GM18511 (cell line): ENCODE data around the gene ZBTB34.

Experiments used
- ATAC-seq: cut with Tn5 transposase; IDR thresholded peaks from one replicate; pipeline ENCODE4 v1.9.1; 2021; ENCODE audit warnings: mild to moderate bottlenecking, moderate library complexity; ENCODE audit not compliant: unreplicated experiment

ZBTB34 gene

DNA sequence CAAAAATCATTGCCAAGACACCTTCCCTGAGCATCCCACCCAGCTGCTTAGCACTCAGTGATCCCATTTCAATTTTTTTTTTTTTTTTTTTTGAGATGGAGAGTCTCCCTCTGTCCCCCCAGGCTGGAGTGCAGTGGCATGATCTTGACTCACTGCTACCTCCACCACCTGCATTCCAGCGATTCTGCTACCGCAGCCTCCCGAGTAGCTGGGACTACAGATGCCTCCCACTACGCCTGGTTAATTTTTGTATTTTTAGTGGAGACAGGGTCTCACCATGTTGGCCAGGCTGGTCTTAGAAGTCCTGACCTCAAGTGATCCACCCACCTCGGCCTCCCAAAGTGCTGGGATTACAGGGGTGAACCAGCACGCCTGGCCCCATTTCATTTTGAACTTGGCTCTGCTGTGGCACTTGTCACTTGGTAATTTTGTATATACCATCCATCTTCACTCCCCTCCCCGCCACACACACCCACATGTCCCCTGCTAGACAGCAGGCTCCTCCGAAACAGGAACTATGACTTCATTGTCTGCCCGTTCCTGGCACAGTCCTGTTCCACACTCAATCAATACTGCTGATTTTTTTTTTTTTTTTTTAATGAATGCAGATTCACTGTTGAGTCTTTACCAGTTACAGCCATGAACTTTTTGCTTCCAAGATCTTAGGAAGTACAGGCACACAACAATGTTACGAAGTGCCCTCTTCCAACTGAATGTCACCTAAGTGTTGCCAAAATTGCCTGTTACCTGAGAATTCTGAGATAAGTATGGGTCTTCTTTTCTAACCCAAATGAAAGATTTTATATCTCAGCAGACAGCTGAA lies 17.3 kb upstream of the ZBTB34 start:
- peak; percentile 58 for ATAC-seq

DNA sequence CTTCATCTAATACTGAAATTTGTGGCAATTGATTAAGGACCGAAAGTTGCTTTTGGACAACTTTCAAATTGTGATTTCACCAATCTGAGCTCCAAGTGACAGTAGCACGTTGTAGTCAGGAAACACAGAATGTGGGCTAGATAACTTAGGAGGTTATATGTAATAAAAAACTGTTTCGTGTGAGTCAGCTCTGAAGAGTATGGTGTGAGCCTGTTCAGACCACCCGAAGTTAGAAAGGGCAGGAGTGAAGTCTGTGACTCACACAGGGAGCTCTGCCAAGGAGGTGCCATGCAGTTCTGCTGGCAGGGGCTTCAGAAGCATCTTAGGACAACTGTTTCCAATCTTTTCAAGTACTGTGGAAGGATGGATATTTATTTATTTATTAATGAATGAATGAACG lies 16.4 kb upstream of the ZBTB34 start:
- ATAC-seq = no peak

DNA sequence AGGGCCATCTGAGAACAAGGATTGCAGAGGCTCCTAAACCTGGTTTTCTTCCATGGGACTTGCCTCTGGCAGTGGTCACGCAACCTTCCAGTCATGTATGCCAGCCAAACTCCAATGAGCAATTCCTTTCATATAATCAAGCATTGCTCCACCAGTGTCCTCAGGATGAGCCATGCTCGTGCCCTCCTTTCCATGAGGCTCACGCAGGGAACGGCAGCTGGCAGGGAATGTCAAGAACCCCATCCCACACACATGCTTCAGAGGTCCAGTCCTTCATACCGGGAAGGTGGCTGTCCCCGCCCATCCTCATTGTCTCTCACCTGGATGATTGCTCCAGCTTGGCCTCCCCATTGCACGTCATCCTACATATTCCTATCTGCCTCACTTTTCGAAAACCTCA lies 13.4 kb upstream of the ZBTB34 start:
- no peak for ATAC-seq

DNA sequence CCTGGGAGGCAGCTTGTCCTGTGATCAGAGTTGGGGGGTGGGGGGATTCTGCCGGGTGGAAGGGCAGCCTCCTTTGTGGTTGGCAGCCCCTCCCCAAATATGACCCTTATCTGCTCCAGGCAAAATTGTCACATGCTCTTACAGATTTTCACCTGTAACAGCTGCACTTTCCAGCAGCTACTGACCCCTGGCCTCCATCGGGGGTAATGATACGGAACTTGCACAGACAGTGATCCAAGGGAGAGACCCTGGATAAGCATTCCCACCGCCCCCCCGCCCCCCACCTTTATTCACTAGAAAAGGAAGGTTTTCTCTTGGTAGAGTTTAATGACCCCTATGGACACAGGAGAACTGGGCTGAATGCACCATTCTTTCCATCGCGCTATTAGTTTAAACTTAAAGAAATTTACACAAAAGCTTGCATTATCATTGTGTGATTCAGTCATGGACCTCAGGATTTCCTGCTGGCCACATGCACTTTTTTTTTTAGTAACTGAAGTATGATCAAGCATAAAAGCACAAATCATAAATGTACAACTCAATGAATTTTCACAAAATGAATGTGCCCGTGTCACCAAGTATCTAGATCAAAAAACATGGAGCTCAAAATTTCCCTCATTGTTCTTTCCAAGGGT lies 10.7 kb upstream of the ZBTB34 start:
- ATAC-seq = no peak

DNA sequence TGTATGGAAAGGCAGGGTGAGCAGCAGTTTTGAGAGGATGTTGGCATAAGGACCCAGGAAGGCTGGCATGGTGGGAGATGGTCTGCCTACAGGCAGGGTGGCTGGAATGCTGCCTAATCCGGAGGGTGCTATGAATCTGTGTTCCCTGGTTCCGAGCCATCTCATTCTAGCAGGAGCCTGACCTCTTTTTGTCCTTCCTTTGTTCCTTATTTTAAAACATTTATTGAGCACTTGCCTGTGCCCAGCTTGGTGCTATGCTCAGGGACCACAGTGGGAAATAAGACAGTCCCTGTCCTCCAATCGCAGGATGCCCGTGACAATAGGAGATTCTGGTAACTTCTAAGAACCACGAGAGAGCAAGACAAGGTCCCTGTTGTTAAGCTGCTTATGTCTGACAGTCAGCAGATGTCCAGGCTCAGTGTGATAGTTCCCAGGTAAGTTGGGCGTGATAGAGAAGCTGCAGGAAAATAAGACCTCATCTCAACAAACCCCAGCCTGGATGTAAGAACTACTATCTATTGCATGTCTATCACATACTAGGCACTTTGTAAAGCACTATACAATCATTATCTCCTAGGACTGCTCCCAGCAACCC lies 9.1 kb upstream of the ZBTB34 start:
- ATAC-seq = no peak

DNA sequence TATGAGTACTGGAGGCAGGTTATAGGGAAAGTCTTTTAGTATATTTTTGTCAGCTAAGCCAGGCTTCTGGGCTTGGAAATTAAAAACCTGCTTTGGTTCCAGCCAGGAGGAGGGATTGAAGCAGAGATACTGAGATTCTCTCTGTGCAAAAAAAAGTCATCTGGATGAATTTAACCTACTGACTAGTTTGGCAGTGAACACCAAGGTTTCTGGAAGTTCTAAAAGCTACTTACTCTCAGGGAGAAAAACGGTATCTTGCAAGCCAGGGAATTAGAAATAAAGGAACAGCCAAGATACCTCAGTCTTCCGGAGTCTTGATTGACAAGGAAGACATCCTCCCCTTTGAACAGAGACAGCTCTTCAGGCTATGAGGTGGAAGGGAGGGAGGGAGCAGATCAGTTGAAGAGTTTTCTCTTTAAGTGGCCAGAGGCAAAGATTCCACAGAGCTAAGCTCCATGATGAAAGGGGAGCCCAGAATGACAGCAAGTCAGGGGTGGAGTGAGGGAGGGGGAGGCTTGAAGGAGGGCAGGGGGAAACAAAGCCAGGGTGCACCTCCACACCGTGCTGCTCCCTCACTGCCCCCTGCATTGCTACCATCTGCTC lies 8.3 kb upstream of the ZBTB34 start:
- no peak for ATAC-seq

DNA sequence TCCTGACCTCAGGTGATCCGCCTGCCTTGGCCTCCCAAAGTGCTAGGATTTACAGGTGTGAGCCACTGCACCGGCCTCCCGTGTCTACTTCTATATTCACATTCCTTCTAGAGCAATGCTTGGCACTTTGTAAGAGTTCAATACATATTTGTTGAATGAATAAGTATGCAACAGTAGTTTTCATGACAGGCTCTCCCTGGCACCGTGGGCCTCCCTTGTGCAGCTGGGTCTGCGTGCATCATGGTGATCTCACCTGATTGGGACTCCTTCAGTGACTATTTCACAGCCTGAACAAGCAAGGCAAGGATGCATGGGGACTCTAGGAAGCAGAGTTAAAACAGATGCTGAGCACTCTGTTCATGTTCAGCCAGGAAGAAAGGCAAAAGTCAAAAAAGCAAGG lies 6.8 kb upstream of the ZBTB34 start:
- no peak for ATAC-seq

DNA sequence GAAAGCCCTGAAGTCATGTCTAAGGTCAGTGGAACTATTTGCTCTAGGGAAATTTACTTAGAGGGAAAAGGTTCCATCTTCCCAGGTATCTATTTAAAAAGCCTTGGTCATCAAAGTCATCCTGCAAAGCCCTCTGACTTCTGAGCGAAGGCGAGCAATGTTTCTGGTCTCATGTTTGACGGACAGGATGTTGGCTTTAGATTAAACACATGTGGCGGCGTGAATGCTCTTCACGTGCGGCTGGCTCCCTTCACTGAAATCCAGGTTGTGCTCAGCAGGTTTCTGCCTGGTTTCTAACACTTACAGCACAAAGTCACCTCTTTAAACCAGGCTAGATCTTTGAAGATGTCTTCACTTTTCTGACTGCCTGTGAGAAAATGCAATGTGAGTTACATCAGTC lies 5.7 kb upstream of the ZBTB34 start:
- no peak for ATAC-seq

DNA sequence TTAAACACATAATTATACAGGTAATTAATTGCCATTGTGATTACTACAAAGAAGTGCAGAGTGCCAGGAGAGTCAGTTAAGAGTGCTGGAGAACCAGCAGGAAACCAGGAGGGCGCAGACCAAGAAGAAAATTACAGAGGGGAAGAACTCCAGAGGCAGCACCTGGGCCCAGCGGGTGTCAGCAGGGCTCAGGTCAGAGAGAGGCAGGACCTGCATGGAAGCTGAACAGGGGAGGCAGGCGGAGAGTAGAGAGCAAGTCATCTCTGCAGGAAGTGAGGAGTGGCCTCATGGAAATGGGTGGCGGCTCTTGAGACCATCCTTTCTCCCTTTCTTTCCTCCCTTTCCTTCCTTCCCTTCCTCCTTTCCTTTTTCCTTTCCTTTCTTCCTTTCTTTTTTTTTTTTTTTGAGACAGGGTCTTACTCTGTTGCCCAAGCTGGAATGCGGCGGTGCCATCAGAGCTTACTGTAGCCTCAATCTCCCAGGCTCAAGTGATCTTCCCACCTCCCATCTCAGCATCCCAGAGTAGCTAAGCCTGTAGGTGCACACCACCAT lies 4.0 kb upstream of the ZBTB34 start:
- ATAC-seq = no peak

DNA sequence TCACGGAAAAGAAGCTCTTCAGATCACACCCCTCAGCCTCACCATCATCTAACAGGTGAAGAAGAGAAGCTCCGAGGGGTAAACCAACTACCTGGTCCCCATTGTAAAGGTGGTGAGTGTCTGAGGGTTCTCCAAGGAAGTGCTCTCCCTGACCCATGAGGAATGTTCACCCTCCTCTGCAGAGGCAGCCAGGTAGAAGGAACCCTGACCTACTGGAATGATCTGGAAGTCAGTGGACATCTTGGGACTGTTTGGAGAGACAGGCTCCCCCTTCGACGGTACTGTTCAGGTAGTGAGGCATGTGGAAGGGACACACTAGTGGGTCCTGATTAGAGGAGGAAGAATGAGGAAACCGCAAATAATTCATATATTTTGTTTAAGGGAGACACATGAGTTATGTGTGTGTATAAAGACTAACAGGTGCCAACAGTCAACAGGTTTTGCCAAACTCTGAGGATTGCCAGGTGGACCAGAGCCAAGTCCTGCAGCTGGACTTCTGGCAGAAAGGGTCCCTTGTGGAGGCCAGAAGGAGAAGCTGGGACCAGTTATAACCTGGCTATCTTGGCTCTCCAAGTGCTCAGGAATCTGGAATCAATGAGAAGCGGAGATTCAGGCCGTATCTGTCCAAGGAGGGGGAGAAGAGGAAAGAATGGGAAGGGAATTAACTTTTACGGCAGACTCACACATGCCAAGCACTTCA lies 3.0 kb upstream of the ZBTB34 start:
- ATAC-seq = no peak

DNA sequence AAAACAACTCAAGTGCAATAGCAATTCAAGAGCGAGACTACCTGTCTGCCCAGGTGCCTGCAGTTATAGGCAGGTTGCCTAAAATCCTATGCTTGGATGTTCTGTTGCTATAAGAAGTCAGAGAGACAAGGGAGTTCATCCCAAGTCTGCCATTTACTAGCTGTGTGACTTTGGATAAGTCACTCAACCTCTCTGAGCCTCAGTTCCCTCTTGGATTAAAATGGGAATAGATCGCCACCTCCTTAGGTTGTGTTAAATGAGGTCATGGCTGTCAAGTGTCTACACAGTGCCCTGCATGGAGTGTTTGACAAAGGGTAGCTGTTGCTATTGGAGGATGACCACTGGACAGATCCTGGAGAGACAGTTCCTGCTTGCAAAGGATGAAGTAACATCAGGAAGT lies 1.3 kb upstream of the ZBTB34 start:
- ATAC-seq = no peak

DNA sequence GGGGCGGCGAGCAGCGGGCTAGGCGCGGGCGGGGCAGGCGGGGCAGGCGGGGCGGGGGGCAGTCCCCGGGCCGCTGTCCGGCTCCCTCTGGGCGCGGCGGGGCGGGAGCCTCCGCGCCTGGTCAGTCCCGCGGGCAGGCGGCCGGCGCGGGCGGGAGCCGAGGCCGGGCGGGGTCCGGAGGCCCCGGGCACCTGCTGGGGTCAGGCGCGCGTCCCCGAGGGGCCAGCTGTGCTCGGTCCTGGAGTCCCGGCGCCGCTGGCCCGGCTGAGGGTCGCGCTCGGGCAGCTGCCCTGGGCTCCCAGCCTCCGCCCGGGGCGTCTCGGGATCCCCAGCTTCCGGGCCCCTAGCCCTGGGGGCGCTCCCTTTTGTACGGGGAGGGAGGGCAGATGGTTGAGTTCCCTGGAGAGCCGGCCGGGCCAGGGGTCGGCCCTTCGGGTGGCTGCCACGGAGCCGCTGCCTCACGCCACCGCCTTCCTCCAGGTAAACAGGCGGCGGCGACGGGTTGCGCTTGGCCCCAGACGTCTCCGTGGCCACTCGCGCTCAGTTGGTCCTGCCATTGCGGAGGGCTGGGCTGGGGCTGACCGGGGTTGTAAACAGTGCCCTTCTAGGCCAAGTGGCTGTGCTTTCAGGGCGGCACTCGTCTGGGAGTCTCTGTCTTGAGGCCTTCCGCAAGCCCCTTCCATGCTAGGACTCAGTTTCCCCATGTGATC lies 473 bp downstream of the ZBTB34 start:
- peak; percentile 33 for ATAC-seq

DNA sequence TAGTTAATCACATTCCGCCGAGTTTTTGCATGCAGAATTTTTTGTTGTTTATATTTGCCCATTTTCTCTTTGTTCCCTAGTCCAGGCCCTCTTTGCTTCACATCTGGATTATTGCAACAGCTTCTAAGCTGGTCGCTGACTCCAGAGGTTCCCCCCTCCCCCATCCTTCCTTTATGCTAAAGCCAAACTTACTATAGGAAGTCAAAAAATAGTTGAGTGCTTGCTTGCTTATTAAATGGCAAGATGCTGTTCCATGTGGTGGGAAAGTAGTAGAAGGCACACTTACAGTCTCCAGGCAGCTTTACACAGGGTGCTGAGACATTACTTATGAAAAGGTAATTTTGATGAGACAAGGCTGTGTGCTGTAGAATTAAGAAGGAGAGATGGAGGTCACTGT lies 1.3 kb downstream of the ZBTB34 start:
- no peak for ATAC-seq

DNA sequence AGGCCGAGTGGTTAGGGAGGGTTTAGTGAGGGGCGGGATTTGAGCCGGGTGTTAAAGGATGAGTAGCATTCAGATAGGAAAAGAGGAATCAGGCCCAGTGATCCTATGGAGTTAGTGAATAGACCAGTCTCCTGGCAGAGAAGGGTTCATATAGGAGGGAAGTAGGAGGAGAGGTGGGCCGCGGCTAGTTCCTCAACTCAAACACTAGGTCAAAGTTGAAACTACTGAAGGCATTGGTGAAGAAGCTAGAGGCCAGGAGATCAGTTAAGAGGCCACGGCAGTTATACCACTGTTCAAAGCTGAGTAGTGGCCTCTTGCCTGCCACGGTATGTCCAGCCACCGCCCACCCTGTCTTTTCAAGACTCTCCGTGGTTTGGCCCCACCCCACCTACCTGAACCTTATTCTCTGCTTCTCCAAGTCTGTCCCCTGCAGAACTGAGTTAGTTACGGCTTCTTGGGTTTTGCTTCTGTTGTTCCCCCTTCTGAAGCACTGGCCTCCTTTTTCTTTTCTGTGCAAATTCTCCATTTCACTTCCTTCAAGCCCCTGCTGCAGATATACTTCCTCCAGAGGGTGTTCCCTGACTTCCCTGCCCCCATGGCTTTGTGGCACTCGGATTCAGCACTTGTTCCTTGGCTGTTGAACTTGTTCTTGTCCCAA lies 1.8 kb downstream of the ZBTB34 start:
- no peak for ATAC-seq

DNA sequence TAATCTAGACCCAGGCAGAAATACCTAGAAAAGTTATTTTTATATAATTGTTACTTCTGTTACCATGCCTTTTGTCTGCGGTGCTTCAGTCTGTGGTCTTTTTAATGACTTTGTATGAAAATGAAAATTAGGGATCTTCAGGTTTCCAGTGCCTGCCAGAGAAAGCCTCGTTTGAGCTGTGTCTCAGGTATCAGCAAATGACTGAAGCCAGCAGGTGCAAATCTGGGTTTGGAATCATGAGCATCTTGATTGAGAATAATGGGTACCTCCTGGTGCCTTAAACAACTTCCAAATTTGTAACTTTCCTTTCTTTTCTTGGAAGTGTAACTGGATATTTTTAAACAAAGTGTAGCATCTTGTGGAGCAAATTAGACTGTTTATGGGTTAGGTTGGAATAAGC lies 4.3 kb downstream of the ZBTB34 start:
- ATAC-seq = no peak

DNA sequence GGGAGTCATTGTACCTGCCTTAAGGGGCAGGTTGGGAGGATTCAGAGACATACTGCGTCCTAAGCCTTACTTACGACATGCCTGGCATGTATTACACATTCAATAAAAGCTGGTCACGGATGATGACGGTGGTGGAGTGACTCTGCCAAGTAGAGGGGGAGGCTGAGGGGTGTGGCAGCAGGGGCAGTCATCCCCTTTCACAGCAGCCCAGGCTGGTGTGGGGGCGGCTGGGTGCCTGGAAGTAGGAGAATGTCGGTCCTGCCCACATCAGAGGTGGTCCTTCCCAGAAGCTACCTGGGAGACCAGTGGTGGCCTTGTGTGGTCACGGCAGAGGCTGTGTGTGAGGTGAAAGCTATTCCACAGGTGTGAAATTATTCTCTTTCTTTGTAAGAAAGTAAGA lies 8.9 kb downstream of the ZBTB34 start:
- ATAC-seq = no peak

DNA sequence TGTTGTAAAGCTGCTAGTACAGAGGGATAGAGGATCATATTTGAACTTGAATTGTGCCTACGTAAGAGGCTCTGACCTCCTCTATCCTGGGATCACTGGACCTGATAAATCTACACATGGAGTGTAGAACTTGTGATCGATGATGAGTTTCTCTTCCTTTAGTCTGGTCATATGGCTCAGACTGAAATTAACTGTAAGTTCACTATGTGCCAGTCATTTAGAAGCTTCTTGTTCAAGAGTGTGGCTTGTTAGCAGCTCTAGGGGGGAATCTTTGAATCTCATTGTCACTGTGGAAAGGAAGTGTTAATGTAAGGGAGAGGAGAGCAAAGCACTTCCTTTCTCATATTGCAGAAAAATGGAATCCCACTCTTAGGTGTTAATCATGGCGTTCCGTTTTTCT lies 12.1 kb downstream of the ZBTB34 start:
- ATAC-seq = no peak

DNA sequence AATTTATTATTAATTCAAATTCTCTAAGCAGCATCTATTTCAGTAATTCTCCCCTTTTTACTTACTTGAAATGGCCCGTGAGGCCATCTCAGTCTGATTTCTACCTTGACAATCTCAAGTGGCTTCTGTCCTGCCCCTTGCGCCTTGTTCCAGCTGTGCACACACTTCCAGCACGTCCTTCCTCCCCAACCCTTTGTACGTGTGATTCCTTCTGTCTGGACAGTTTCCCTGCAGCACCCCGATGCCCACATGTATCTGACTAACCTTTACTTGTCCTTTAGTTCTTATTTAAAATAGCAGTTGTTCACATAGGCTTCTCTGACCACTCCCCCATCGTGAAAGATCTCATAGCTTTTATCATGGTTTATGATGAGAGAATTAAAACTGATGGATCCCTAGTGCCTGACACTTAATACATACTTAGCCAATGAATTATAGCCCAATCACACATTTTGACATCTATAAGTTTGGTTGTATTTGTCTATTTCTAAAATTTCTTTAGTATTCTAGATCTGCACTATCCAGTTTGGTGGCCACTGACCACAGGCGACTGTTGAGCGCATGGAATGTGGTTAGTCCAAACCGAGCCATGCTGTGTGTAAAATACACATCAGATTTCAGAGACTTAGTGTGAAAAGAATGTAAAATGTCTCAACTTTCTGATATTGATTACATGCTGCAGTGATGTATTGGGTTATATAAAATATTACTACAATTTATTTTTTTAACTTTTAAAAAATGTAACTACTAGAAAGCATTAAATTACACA lies 14.3 kb downstream of the ZBTB34 start:
- ATAC-seq = no peak
